WTC11 (cell line): ENCODE measurements around the gene TNFRSF13B. TPM values are rescaled to one million over a fixed set of nuclear protein-coding genes. Genes with fewer than 3 reads are reported as not detected.

Experiments
- ATAC-seq: fragments of 200-7000 bp; cut with Tn5 transposase; 2 replicates; pipeline ENCODE4 v1.10.0; 2021; ENCODE audit warnings: mild to moderate bottlenecking, moderate library complexity
- CTCF ChIA-PET: fragments of 300-600 bp; sonication (Branson Sonifier 250); formaldehyde crosslinking; loops from one replicate; lab custom pipeline; 2021; ENCODE audit warnings: antibody characterized with exemption; lab: Charles Lee
- POLR2A ChIA-PET: fragments of 350-600 bp; sonication (Branson Sonifier 250); formaldehyde crosslinking; loops from one replicate; lab custom pipeline; 2021; ENCODE audit warnings: antibody characterized with exemption; lab: Charles Lee
- DNase-seq: peaks from one replicate; pipeline ENCODE4 v3.0.0; 2021; ENCODE audit warnings: low spot score
- H3K27ac Mint-ChIP-seq: 2 replicates; pipeline ENCODE4 v1.8.0; 2021; ENCODE audit warnings: mixed read lengths
- H3K27me3 Mint-ChIP-seq: 2 replicates; pipeline ENCODE4 v1.8.0; 2021; ENCODE audit warnings: low read depth, mild to moderate bottlenecking, moderate library complexity, mixed read lengths
- H3K36me3 Mint-ChIP-seq: 2 replicates; pipeline ENCODE4 v1.8.0; 2021; ENCODE audit warnings: mixed read lengths
- H3K4me1 Mint-ChIP-seq: 2 replicates; pipeline ENCODE4 v1.8.0; 2022; ENCODE audit warnings: mixed read lengths
- H3K4me3 Mint-ChIP-seq: 2 replicates; pipeline ENCODE4 v1.8.0; 2021; ENCODE audit warnings: mild to moderate bottlenecking, moderate library complexity, mixed read lengths
- H3K9me3 Mint-ChIP-seq: 2 replicates; pipeline ENCODE4 v1.8.0; 2021; ENCODE audit warnings: mixed read lengths
- ARID4B ChIP-seq: sonication (generic); formaldehyde crosslinking; IDR thresholded peaks from 2 replicates; pipeline ENCODE4 v1.8.0; 2023; ENCODE audit warnings: missing genetic modification reagents, mild to moderate bottlenecking, borderline replicate concordance
- ATF2 ChIP-seq: sonication (generic); formaldehyde crosslinking; IDR thresholded peaks from 2 replicates; pipeline ENCODE4 v1.8.1; 2022; ENCODE audit warnings: low read depth, missing genetic modification reagents, borderline replicate concordance
- ATF6 ChIP-seq: sonication (generic); formaldehyde crosslinking; IDR thresholded peaks from 2 replicates; pipeline ENCODE4 v1.8.1; 2023; ENCODE audit warnings: mild to moderate bottlenecking, missing genetic modification reagents
- CDX4 ChIP-seq: fragments of 250-450 bp; sonication (Bioruptor Pico); IDR thresholded peaks from 2 replicates; pipeline ENCODE4 v1.9.0; 2021; ENCODE audit warnings: moderate library complexity, mild to moderate bottlenecking, inconsistent platforms, borderline replicate concordance
- CREM ChIP-seq: sonication (generic); formaldehyde crosslinking; IDR thresholded peaks from 2 replicates; pipeline ENCODE4 v1.8.1; 2022; ENCODE audit warnings: mild to moderate bottlenecking, missing genetic modification reagents, moderate library complexity
- E2F5 ChIP-seq: sonication (generic); formaldehyde crosslinking; IDR thresholded peaks from 2 replicates; pipeline ENCODE4 v1.8.1; 2022; ENCODE audit warnings: mild to moderate bottlenecking, moderate library complexity, missing genetic modification reagents
- FOXK1 ChIP-seq: sonication (generic); formaldehyde crosslinking; IDR thresholded peaks from 2 replicates; pipeline ENCODE4 v1.8.0; 2022; ENCODE audit warnings: mild to moderate bottlenecking, moderate library complexity, missing genetic modification reagents
- GTF2I ChIP-seq: fragments of 250-450 bp; sonication (Bioruptor Pico); conservative IDR thresholded peaks from 2 replicates; pipeline ENCODE4 v1.4.0; 2021; ENCODE audit warnings: mild to moderate bottlenecking
- JAZF1 ChIP-seq: fragments of 250-450 bp; sonication (Bioruptor Pico); IDR thresholded peaks from 2 replicates; pipeline ENCODE4 v1.9.0; 2021; ENCODE audit warnings: moderate library complexity, mild to moderate bottlenecking, inconsistent platforms
- KAT7 ChIP-seq: sonication (generic); formaldehyde crosslinking; IDR thresholded peaks from 2 replicates; pipeline ENCODE4 v1.8.1; 2023; ENCODE audit warnings: missing genetic modification reagents, mild to moderate bottlenecking, borderline replicate concordance
- MXD4 ChIP-seq: fragments of 250-450 bp; sonication (Bioruptor Pico); IDR thresholded peaks from 2 replicates; pipeline ENCODE4 v1.8.0; 2021; ENCODE audit warnings: mild to moderate bottlenecking, moderate library complexity, borderline replicate concordance
- NFE2L1 ChIP-seq: sonication (generic); formaldehyde crosslinking; IDR thresholded peaks from 2 replicates; pipeline ENCODE4 v1.8.1; 2023; ENCODE audit warnings: missing genetic modification reagents
- PREB ChIP-seq: sonication (generic); formaldehyde crosslinking; IDR thresholded peaks from 2 replicates; pipeline ENCODE4 v1.8.1; 2022; ENCODE audit warnings: mild to moderate bottlenecking, missing genetic modification reagents, moderate library complexity, borderline replicate concordance
- SMAD3 ChIP-seq: sonication (generic); formaldehyde crosslinking; IDR thresholded peaks from 2 replicates; pipeline ENCODE4 v1.8.0; 2022; ENCODE audit warnings: missing genetic modification reagents, mild to moderate bottlenecking, borderline replicate concordance
- SOX15 ChIP-seq: fragments of 250-450 bp; sonication (Bioruptor Pico); IDR thresholded peaks from 2 replicates; pipeline ENCODE4 v1.9.0; 2021; ENCODE audit warnings: mild to moderate bottlenecking
- ZBTB21 ChIP-seq: sonication (generic); formaldehyde crosslinking; IDR thresholded peaks from 2 replicates; pipeline ENCODE4 v1.8.1; 2023; ENCODE audit warnings: mild to moderate bottlenecking, missing genetic modification reagents, borderline replicate concordance
- ZBTB43 ChIP-seq: sonication (generic); formaldehyde crosslinking; IDR thresholded peaks from 2 replicates; pipeline ENCODE4 v1.8.1; 2023; ENCODE audit warnings: mild to moderate bottlenecking, missing genetic modification reagents
- ZNF317 ChIP-seq: sonication (generic); formaldehyde crosslinking; IDR thresholded peaks from 2 replicates; pipeline ENCODE4 v1.8.1; 2023; ENCODE audit warnings: low read depth, mild to moderate bottlenecking, moderate library complexity, missing genetic modification reagents, borderline replicate concordance
- ZNF396 ChIP-seq: fragments of 250-450 bp; sonication (Bioruptor Pico); IDR thresholded peaks from 2 replicates; pipeline ENCODE4 v1.8.0; 2021; ENCODE audit warnings: mild to moderate bottlenecking, moderate library complexity, borderline replicate concordance
- ZNF671 ChIP-seq: fragments of 250-450 bp; sonication (Bioruptor Pico); IDR thresholded peaks from 2 replicates; pipeline ENCODE4 v1.8.0; 2021; ENCODE audit warnings: mild to moderate bottlenecking
- ZSCAN18 ChIP-seq: fragments of 250-450 bp; sonication (Bioruptor Pico); IDR thresholded peaks from 2 replicates; pipeline ENCODE4 v2.1.2; 2022; ENCODE audit warnings: mild to moderate bottlenecking, moderate library complexity
- total RNA-seq: library from RNA; stranded (reverse); gene quantifications from 3 replicates; pipeline ENCODE4 v1.2.3, GENCODE V29; 2021

TNFRSF13B gene
- total RNA-seq, 1 experiment from 2014 or later = not detected

GRCh38 chr17:16943541-16944333 lies 28.2 kb downstream of the TNFRSF13B start:
- peaks cover 3% of the 10 kb centered on the region; the same call in 1 of the 2 replicates for H3K36me3 Mint-ChIP-seq
- ATAC-seq = no peak
- DNase-seq = no peak
- H3K4me3 Mint-ChIP-seq = no peak overlapping the region
- peaks cover 10% of the 10 kb centered on the region for H3K9me3 Mint-ChIP-seq
- POLR2A ChIA-PET = no interaction called here
- TF ChIP-seq ATF2 (CRISPR knock-in tag) (no peak), ZNF317 (CRISPR knock-in tag) (no peak), ZBTB43 (CRISPR knock-in tag) (no peak), FOXK1 (CRISPR knock-in tag) (no peak), ARID4B (CRISPR knock-in tag) (no peak), ZNF396 (CRISPR knock-in tag) (no peak), ZBTB21 (CRISPR knock-in tag) (no peak), PREB (CRISPR knock-in tag) (no peak), ZNF671 (CRISPR knock-in tag) (no peak), SOX15 (no peak)
- H3K27ac Mint-ChIP-seq = no peak overlapping the region
- CTCF ChIA-PET = no interaction called here
- peaks cover 34% of the 10 kb centered on the region for H3K4me1 Mint-ChIP-seq
- no peaks in the 10 kb centered on the region for H3K27me3 Mint-ChIP-seq

GRCh38 chr17:16943032-16943352 lies 28.9 kb downstream of the TNFRSF13B start:
- Mint-ChIP-seq H3K4me1 (peaks cover 37% of the 10 kb centered on the region), H3K36me3 (no peaks in the 10 kb centered on the region), H3K4me3 (no peak overlapping the region), H3K27ac (no peak overlapping the region), H3K27me3 (no peaks in the 10 kb centered on the region), H3K9me3 (peaks cover 5% of the 10 kb centered on the region)
- CTCF ChIA-PET = no interaction called here
- DNase-seq = no peak
- no peak for ATAC-seq
- POLR2A ChIA-PET = no interaction called here
- TF ChIP-seq SOX15 = no peak
- no peak for TF ChIP-seq SMAD3 (CRISPR knock-in tag)
- TF ChIP-seq MXD4 (CRISPR knock-in tag) = no peak
- no peak for TF ChIP-seq CREM (CRISPR knock-in tag)
- TF ChIP-seq E2F5 (CRISPR knock-in tag) = no peak
- TF ChIP-seq GTF2I (CRISPR knock-in tag) = no peak
- no peak for TF ChIP-seq ATF6 (CRISPR knock-in tag)
- no peak for TF ChIP-seq JAZF1
- no peak for TF ChIP-seq ZSCAN18 (CRISPR knock-in tag)
- no peak for TF ChIP-seq CDX4 (CRISPR knock-in tag)
- TF ChIP-seq NFE2L1 = no peak
- no peak for TF ChIP-seq KAT7 (CRISPR knock-in tag)
